ENCODE results near the gene CHSY1. TPM values are rescaled to one million over a fixed set of nuclear protein-coding genes. Genes with fewer than 3 reads are reported as not detected.

The CHSY1 gene
- total and polyA plus RNA-seq, 7 experiments from 2014 or later = 0.78 to 47.0 (median 8.9) TPM

DNA sequence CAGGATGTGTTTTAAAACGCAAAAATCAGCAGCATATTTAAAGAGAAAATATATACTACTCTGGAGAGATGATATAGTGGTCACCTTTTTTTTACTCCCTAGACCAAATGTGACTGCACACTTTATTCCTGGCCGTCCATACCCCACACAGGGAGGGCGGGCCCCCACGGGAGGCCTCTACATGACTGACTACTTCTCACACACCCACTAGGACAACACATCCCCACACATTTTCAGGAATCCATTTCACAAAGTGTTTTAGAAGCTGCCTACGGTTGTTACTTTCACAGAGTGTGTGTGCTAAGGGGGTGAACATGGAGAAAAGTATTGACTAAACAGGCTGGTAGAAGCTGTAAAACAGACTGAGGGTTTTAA lies 67.9 kb downstream of the CHSY1 start:
- no peak overlapping the region for H3K27ac ChIP-seq (ENCODE audit: low read depth, low read length)
- POLR2A ChIA-PET = no interaction called here
- no peak overlapping the region for H3K4me3 ChIP-seq (ENCODE audit: low read length)
- DNase-seq (no peak), ATAC-seq (no peak)
- no peaks in the 10 kb centered on the region for H3K36me3 ChIP-seq (ENCODE audit: control insufficient read depth in 2 of 3, insufficient read depth in 3 of 3, low read length in 3 of 3)
- peaks cover 0 to 23% (median 11%) of the 10 kb centered on the region in 5 donors for H3K36me3 Mint-ChIP-seq
- peaks cover 22 to 67% (median 37%) of the 10 kb centered on the region in 7 donors for H3K4me1 Mint-ChIP-seq
- H3K4me1 ChIP-seq (ENCODE audit: control insufficient read depth in 2 of 2, insufficient read depth in 2 of 2, low read length in 2 of 2) = peaks cover 2 to 9% of the 10 kb centered on the region in 2 donors
- intact Hi-C loops (cut with micrococcal nuclease) = no loop called here
- no peaks in the 10 kb centered on the region for H3K27me3 ChIP-seq (ENCODE audit: control insufficient read depth in 2 of 2, insufficient read depth in 2 of 2, low read length in 2 of 2)
- no peaks in the 10 kb centered on the region for H3K9me3 ChIP-seq (ENCODE audit: control insufficient read depth in 2 of 3, low read length in 3 of 3)
- H3K4me3 Mint-ChIP-seq = no peak overlapping the region
- H3K9me3 Mint-ChIP-seq = no peaks in the 10 kb centered on the region
- H3K27me3 Mint-ChIP-seq = no peaks in the 10 kb centered on the region
- peak overlapping the region in 1 of 9 donors; percentile 22 for H3K27ac Mint-ChIP-seq
- CTCF ChIA-PET = interaction anchor here (0.7 kb wide), 1 partner anchor 25 kb away, joined by 3 read pairs; no protein-coding TSS in a partner anchor

DNA sequence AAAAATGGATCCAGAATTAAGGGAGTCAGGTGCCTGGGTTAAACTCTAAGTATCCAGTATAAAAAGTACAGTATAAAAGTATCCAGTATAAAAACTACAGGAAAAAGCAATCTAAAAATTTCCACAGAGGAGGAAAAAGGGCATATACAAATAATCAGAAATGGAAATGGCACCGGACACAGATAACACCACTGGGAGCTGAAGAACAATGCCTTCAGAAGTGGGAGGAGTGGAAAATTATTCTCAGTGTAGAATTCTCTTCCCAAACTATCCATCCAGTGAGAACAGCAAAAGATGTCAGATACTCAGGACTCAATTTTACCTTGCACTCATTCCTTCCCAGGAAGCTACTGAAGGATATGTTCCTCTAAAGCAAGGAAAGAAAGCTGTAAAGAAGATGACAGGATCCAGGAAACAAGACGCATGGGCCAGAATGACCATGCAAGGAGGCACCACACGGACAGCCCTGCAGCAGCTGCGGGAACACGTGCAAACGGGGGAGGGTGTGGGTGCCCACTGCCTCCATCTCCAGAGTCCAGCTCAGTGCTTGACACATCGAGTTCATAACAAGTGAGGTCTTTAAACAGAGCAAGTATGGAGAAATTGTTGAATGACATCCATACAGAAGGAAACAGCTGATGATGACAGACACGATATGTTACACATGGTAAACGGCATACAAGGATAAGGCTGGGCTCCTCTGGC lies 68.5 kb downstream of the CHSY1 start:
- Histone ChIP-seq H3K9me3 (ENCODE audit: control insufficient read depth in 2 of 3, low read length in 3 of 3) (no peaks in the 10 kb centered on the region), H3K27ac (ENCODE audit: low read depth, low read length) (no peak overlapping the region), H3K36me3 (ENCODE audit: control insufficient read depth in 2 of 3, insufficient read depth in 3 of 3, low read length in 3 of 3) (peaks cover 0 to 3% (median 0%) of the 10 kb centered on the region in 3 experiments), H3K4me3 (ENCODE audit: low read length) (no peak overlapping the region), H3K4me1 (ENCODE audit: control insufficient read depth in 2 of 2, insufficient read depth in 2 of 2, low read length in 2 of 2) (peaks cover 0 to 9% of the 10 kb centered on the region in 2 donors), H3K27me3 (ENCODE audit: control insufficient read depth in 2 of 2, insufficient read depth in 2 of 2, low read length in 2 of 2) (no peaks in the 10 kb centered on the region)
- no peaks in the 10 kb centered on the region for H3K9me3 Mint-ChIP-seq
- peak overlapping the region in 1 of 10 donors; percentile 1 for H3K4me3 Mint-ChIP-seq
- no peaks in the 10 kb centered on the region for H3K27me3 Mint-ChIP-seq
- H3K36me3 Mint-ChIP-seq = peaks cover 0 to 24% (median 16%) of the 10 kb centered on the region in 5 donors
- ChIA-PET CTCF (no interaction called here), POLR2A (no interaction called here)
- intact Hi-C loops (cut with micrococcal nuclease) = no loop called here
- DNase-seq = no peak
- H3K4me1 Mint-ChIP-seq = peaks cover 19 to 62% (median 33%) of the 10 kb centered on the region in 7 donors
- no peak for ATAC-seq
- H3K27ac Mint-ChIP-seq = peak overlapping the region in 3 of 9 donors; percentile 5 to 37 (median 22)

DNA sequence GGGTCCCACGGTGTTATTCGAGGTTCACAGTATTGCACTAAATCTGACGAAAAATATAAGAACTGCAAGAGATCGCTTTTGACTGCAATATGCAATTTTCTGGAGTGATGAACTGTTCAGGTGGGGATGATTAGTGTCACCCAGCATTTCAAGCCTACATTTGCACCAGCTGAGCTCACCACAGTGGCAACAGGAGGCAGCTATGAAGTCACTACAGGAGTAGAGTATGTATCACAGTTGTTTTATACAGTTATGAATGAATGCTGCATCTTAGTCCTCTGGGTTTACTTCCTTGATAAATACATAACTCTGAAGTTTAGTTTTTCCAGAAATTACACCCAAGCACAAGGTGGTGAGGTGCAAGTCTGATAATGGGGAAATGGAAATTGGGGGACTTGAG lies 69.6 kb downstream of the CHSY1 start:
- Mint-ChIP-seq H3K27ac (peak overlapping the region in 5 of 9 donors; percentile 3 to 81 (median 37)), H3K9me3 (no peaks in the 10 kb centered on the region), H3K27me3 (no peaks in the 10 kb centered on the region), H3K4me1 (peaks cover 20 to 54% (median 28%) of the 10 kb centered on the region in 7 donors), H3K36me3 (peaks cover 9 to 31% (median 28%) of the 10 kb centered on the region in 5 donors), H3K4me3 (no peak overlapping the region)
- H3K27ac ChIP-seq (ENCODE audit: low read depth, low read length) = no peak overlapping the region
- POLR2A ChIA-PET = no interaction called here
- H3K4me1 ChIP-seq (ENCODE audit: control insufficient read depth in 2 of 2, insufficient read depth in 2 of 2, low read length in 2 of 2) = peaks cover 0 to 9% of the 10 kb centered on the region in 2 donors
- CTCF ChIA-PET = no interaction called here
- DNase-seq (no peak), ATAC-seq (no peak)
- intact Hi-C loops (cut with micrococcal nuclease) = no loop called here
- peaks cover 0 to 8% (median 0%) of the 10 kb centered on the region in 3 experiments for H3K36me3 ChIP-seq (ENCODE audit: control insufficient read depth in 2 of 3, insufficient read depth in 3 of 3, low read length in 3 of 3)
- no peak overlapping the region for H3K4me3 ChIP-seq (ENCODE audit: low read length)
- no peaks in the 10 kb centered on the region for H3K9me3 ChIP-seq (ENCODE audit: control insufficient read depth in 2 of 3, low read length in 3 of 3)
- H3K27me3 ChIP-seq (ENCODE audit: control insufficient read depth in 2 of 2, insufficient read depth in 2 of 2, low read length in 2 of 2) = no peaks in the 10 kb centered on the region

DNA sequence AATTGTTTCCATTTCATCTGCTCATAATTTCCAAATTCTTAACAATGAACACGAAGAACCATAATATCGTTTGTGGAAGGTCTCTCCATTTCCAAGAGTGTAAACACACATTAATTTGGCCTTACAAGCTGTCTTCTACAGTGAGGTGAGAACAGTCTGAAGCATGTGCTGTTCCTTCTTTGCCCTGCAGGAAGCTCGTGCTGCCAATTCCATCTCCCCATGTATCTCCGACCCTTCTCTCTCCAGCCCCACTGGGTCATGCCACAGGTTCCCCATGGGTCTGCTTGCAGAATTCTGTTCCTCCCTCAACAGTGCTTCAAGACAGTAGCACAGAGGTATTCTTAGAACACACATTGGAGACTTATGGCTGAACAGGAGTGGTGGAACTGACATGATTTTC lies 70.5 kb downstream of the CHSY1 start:
- ChIA-PET POLR2A (no interaction called here), CTCF (no interaction called here)
- no peaks in the 10 kb centered on the region for H3K27me3 ChIP-seq (ENCODE audit: control insufficient read depth in 2 of 2, insufficient read depth in 2 of 2, low read length in 2 of 2)
- H3K4me1 Mint-ChIP-seq = peaks cover 20 to 55% (median 28%) of the 10 kb centered on the region in 7 donors
- ATAC-seq (no peak), DNase-seq (no peak)
- H3K27me3 Mint-ChIP-seq = no peaks in the 10 kb centered on the region
- H3K4me3 Mint-ChIP-seq = peak overlapping the region in 5 of 10 donors; percentile 5 to 63 (median 44)
- H3K36me3 Mint-ChIP-seq = peaks cover 9 to 34% (median 28%) of the 10 kb centered on the region in 5 donors
- peaks cover 0 to 9% of the 10 kb centered on the region in 2 donors for H3K4me1 ChIP-seq (ENCODE audit: control insufficient read depth in 2 of 2, insufficient read depth in 2 of 2, low read length in 2 of 2)
- peak overlapping the region; percentile 11 to 87 (median 73) for H3K27ac Mint-ChIP-seq
- no peaks in the 10 kb centered on the region for H3K9me3 ChIP-seq (ENCODE audit: control insufficient read depth in 2 of 3, low read length in 3 of 3)
- H3K4me3 ChIP-seq (ENCODE audit: low read length) = no peak overlapping the region
- H3K36me3 ChIP-seq (ENCODE audit: control insufficient read depth in 2 of 3, insufficient read depth in 3 of 3, low read length in 3 of 3) = peaks cover 0 to 8% (median 0%) of the 10 kb centered on the region in 3 experiments
- intact Hi-C loops (cut with micrococcal nuclease) = loop anchor here in 1 of 2 donors (2.0 kb wide), 1 partner anchor 17 kb away; no protein-coding TSS in a partner anchor
- H3K27ac ChIP-seq (ENCODE audit: low read depth, low read length) = no peak overlapping the region
- H3K9me3 Mint-ChIP-seq = no peaks in the 10 kb centered on the region

DNA sequence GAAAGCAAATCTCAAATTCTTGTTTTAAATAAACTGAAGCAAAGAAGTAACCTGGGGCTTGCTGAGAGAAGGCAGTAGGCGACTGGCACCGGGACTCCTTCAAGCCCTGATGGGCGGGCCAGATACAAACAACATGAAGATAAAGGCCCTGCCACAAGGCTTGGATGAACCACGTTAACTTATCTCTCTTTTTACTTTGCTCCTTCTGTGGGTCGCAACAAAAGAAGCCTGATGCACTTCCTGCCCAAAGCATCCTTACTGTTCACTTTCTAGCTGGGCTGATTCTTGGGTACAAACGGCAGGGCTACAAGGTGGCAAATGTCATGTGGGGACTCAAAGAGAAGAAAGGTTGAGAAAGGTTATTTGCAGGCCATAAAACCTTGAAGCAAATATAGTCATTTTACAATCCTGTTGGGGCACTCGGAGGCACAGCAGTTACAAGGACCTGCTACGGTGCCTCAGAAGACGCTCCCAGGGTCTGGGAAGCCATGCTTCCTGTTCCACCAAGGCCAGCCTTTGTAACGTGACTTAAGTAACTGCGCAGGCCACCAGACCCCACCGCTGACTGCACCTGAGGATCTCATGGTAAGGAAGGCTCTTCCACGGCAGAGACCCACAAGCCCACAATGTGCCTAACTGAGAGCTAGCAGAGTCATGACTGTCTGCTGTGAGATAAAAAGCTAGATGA lies 71.1 kb downstream of the CHSY1 start:
- Histone ChIP-seq H3K4me3 (ENCODE audit: low read length) (no peak overlapping the region), H3K9me3 (ENCODE audit: control insufficient read depth in 2 of 3, low read length in 3 of 3) (no peaks in the 10 kb centered on the region), H3K27me3 (ENCODE audit: control insufficient read depth in 2 of 2, insufficient read depth in 2 of 2, low read length in 2 of 2) (no peaks in the 10 kb centered on the region), H3K27ac (ENCODE audit: low read depth, low read length) (no peak overlapping the region), H3K36me3 (ENCODE audit: control insufficient read depth in 2 of 3, insufficient read depth in 3 of 3, low read length in 3 of 3) (peaks cover 0 to 8% (median 0%) of the 10 kb centered on the region in 3 experiments), H3K4me1 (ENCODE audit: control insufficient read depth in 2 of 2, insufficient read depth in 2 of 2, low read length in 2 of 2) (peaks cover 0 to 9% of the 10 kb centered on the region in 2 donors)
- DNase-seq (peak in 6 of 9 donors; percentile 21 to 55 (median 36)), ATAC-seq (peak; percentile 71)
- H3K36me3 Mint-ChIP-seq = peaks cover 9 to 34% (median 28%) of the 10 kb centered on the region in 5 donors
- ChIA-PET CTCF (no interaction called here), POLR2A (no interaction called here)
- peak overlapping the region in 7 of 10 donors; percentile 8 to 70 (median 60) for H3K4me3 Mint-ChIP-seq
- H3K9me3 Mint-ChIP-seq = no peaks in the 10 kb centered on the region
- H3K27ac Mint-ChIP-seq = peak overlapping the region; percentile 48 to 87 (median 73)
- H3K27me3 Mint-ChIP-seq = no peaks in the 10 kb centered on the region
- intact Hi-C loops (cut with micrococcal nuclease) = loop anchor here in 1 of 2 donors (2.0 kb wide), 1 partner anchor 18 kb away; no protein-coding TSS in a partner anchor
- H3K4me1 Mint-ChIP-seq = peaks cover 20 to 61% (median 31%) of the 10 kb centered on the region in 7 donors

DNA sequence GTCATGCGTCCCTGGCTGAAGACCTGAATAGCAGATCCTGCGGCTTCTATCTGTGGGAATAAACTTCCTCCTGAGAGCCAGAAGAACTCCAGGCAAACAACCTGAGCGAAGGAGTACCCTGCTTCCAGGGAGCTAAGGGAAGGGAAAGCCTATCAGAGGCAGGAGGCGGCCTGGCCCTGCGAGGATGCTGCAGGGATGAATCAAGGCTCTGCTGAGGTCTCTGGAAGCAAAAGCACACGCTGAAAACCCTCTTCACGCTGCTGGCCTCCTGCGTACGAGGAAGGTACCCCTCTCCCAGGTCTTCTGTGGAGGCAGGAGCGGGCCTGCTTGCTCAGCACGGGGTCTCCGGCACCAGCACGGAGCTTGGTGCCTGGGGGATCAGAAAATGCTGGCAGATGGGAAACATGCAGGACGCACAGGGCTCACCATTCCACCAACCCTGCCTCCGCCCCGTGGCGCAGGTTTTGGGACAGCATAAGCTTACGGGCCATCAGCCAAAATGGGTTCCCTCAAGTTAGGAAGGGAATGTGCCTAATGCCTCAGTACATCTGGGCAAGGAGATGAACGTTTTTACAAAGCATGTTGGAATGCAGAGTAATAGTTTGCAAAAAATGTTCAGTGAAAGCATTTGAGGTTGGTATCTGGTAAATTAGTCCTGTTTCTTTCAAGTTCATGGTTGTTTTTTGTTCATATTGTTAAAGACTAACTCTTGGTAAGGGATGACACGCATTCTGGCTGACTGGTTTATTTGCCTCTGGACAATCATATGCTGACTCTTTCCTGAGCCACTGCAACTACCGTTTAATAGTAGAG lies 72.3 kb downstream of the CHSY1 start:
- Mint-ChIP-seq H3K27me3 (no peaks in the 10 kb centered on the region), H3K4me3 (no peak overlapping the region), H3K9me3 (no peaks in the 10 kb centered on the region), H3K36me3 (peaks cover 9 to 35% (median 28%) of the 10 kb centered on the region in 5 donors), H3K4me1 (peaks cover 24 to 62% (median 30%) of the 10 kb centered on the region in 7 donors), H3K27ac (peak overlapping the region in 6 of 9 donors; percentile 38 to 81 (median 64))
- intact Hi-C loops (cut with micrococcal nuclease) = loop anchor here in 1 of 2 donors (2.0 kb wide), 1 partner anchor 19 kb away; no protein-coding TSS in a partner anchor
- Histone ChIP-seq H3K9me3 (ENCODE audit: control insufficient read depth in 2 of 3, low read length in 3 of 3) (no peaks in the 10 kb centered on the region), H3K4me3 (ENCODE audit: low read length) (no peak overlapping the region), H3K4me1 (ENCODE audit: control insufficient read depth in 2 of 2, insufficient read depth in 2 of 2, low read length in 2 of 2) (peaks cover 0 to 9% of the 10 kb centered on the region in 2 donors), H3K27ac (ENCODE audit: low read depth, low read length) (no peak overlapping the region), H3K36me3 (ENCODE audit: control insufficient read depth in 2 of 3, insufficient read depth in 3 of 3, low read length in 3 of 3) (peaks cover 0 to 8% (median 0%) of the 10 kb centered on the region in 3 experiments), H3K27me3 (ENCODE audit: control insufficient read depth in 2 of 2, insufficient read depth in 2 of 2, low read length in 2 of 2) (no peaks in the 10 kb centered on the region)
- ATAC-seq (no peak), DNase-seq (no peak)
- ChIA-PET CTCF (no interaction called here), POLR2A (no interaction called here)

Measured in naive thymus-derived CD4-positive, alpha-beta T cell (primary cell).